ENCODE data around the gene PPP2R5C.

DNA sequence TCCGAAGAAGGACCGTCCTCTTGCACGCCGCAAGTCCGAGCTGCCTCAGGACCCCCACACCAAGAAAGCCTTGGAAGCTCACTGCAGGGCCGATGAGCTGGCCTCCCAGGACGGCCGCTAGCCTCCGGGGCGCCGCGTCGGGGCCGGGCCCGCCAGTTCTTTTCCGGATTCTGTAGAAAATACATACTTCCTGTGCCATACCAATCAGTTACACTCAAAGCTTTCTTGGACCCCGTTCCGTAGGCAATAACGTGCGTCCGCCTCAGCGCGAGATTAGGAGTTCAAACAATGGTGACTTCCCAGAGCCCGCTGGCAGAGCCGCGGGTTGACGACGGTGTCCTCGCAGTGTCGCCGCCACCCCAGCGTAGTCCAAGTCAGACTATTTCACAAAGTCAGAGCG lies 163.6 kb downstream of the PPP2R5C start:
- TF ChIP-seq, protein P1, sequence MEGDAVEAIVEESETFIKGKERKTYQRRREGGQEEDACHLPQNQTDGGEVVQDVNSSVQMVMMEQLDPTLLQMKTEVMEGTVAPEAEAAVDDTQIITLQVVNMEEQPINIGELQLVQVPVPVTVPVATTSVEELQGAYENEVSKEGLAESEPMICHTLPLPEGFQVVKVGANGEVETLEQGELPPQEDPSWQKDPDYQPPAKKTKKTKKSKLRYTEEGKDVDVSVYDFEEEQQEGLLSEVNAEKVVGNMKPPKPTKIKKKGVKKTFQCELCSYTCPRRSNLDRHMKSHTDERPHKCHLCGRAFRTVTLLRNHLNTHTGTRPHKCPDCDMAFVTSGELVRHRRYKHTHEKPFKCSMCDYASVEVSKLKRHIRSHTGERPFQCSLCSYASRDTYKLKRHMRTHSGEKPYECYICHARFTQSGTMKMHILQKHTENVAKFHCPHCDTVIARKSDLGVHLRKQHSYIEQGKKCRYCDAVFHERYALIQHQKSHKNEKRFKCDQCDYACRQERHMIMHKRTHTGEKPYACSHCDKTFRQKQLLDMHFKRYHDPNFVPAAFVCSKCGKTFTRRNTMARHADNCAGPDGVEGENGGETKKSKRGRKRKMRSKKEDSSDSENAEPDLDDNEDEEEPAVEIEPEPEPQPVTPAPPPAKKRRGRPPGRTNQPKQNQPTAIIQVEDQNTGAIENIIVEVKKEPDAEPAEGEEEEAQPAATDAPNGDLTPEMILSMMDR (IDR thresholded peaks at IDR 0.05), result no peak
- no peak for TF ChIP-seq POLR2A (IDR thresholded peaks at IDR 0.05)
